ENCODE data around the gene PAQR3.

Gene PAQR3

GRCh38 chr4:78956975-78957374 lies 17.7 kb upstream of the PAQR3 start:
- TF ChIP-seq, protein P1, sequence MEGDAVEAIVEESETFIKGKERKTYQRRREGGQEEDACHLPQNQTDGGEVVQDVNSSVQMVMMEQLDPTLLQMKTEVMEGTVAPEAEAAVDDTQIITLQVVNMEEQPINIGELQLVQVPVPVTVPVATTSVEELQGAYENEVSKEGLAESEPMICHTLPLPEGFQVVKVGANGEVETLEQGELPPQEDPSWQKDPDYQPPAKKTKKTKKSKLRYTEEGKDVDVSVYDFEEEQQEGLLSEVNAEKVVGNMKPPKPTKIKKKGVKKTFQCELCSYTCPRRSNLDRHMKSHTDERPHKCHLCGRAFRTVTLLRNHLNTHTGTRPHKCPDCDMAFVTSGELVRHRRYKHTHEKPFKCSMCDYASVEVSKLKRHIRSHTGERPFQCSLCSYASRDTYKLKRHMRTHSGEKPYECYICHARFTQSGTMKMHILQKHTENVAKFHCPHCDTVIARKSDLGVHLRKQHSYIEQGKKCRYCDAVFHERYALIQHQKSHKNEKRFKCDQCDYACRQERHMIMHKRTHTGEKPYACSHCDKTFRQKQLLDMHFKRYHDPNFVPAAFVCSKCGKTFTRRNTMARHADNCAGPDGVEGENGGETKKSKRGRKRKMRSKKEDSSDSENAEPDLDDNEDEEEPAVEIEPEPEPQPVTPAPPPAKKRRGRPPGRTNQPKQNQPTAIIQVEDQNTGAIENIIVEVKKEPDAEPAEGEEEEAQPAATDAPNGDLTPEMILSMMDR (conservative IDR thresholded peaks at IDR 0.05; ENCODE audit: low read depth, low read length): no peak
- Histone ChIP-seq H2AFZ (ENCODE audit: low read depth) (no peak overlapping the region), H4K20me1 (ENCODE audit: insufficient read depth) (no peaks in the 10 kb centered on the region), H3K4me3 (IDR thresholded peaks at IDR 0.05; ENCODE audit: insufficient read depth, low read depth, low read length) (no peak overlapping the region), H3K4me2 (no peak overlapping the region), H3K9ac (no peak overlapping the region), H3K36me3 (ENCODE audit: insufficient read depth) (no peaks in the 10 kb centered on the region), H3K4me1 (ENCODE audit: low read depth, poor library complexity, severe bottlenecking) (no peaks in the 10 kb centered on the region), H3K27me3 (ENCODE audit: insufficient read depth, low read depth) (no peaks in the 10 kb centered on the region), H3K79me2 (ENCODE audit: insufficient read depth, low read depth) (no peaks in the 10 kb centered on the region), H3K27ac (no peak overlapping the region)

GRCh38 chr4:78953769-78954666 lies 14.8 kb upstream of the PAQR3 start:
- H2AFZ ChIP-seq (ENCODE audit: low read depth): peak overlapping the region; percentile 12; the same call in 1 of the 2 replicates
- H3K79me2 ChIP-seq (ENCODE audit: insufficient read depth, low read depth): no peaks in the 10 kb centered on the region

GRCh38 chr4:78953231-78953630 lies 14.0 kb upstream of the PAQR3 start:
- Histone ChIP-seq H3K4me1 (ENCODE audit: low read depth, poor library complexity, severe bottlenecking) (no peaks in the 10 kb centered on the region), H3K4me2 (no peak overlapping the region), H3K27ac (no peak overlapping the region), H3K79me2 (ENCODE audit: insufficient read depth, low read depth) (no peaks in the 10 kb centered on the region), H3K36me3 (ENCODE audit: insufficient read depth) (no peaks in the 10 kb centered on the region), H3K9ac (no peak overlapping the region), H3K27me3 (ENCODE audit: insufficient read depth, low read depth) (no peaks in the 10 kb centered on the region), H3K4me3 (IDR thresholded peaks at IDR 0.05; ENCODE audit: insufficient read depth, low read depth, low read length) (no peak overlapping the region), H2AFZ (ENCODE audit: low read depth) (0 out of 2 replicates have a peak overlapping the region, but pooled peaks have one; percentile 12), H4K20me1 (ENCODE audit: insufficient read depth) (no peaks in the 10 kb centered on the region)
- TF ChIP-seq, protein P1 (conservative IDR thresholded peaks at IDR 0.05; ENCODE audit: low read depth, low read length): no peak

More at GRCh38 chr4:78953769-78954666, 14.8 kb upstream of the PAQR3 start:
- no peaks in the 10 kb centered on the region for H3K4me1 ChIP-seq (ENCODE audit: low read depth, poor library complexity, severe bottlenecking)
- H3K27me3 ChIP-seq (ENCODE audit: insufficient read depth, low read depth): no peaks in the 10 kb centered on the region
- TF ChIP-seq, protein P1 (conservative IDR thresholded peaks at IDR 0.05; ENCODE audit: low read depth, low read length): peak; percentile 89
- no peak overlapping the region for H3K4me3 ChIP-seq (IDR thresholded peaks at IDR 0.05; ENCODE audit: insufficient read depth, low read depth, low read length)
- H3K36me3 ChIP-seq (ENCODE audit: insufficient read depth): no peaks in the 10 kb centered on the region
- no peaks in the 10 kb centered on the region for H4K20me1 ChIP-seq (ENCODE audit: insufficient read depth)
- no peak overlapping the region for H3K27ac ChIP-seq
- H3K4me2 ChIP-seq: no peak overlapping the region
- no peak overlapping the region for H3K9ac ChIP-seq

GRCh38 chr4:78951862-78952472 lies 12.7 kb upstream of the PAQR3 start:
- no peak overlapping the region for H3K4me3 ChIP-seq (IDR thresholded peaks at IDR 0.05; ENCODE audit: insufficient read depth, low read depth, low read length)
- H3K4me2 ChIP-seq: no peak overlapping the region
- no peaks in the 10 kb centered on the region for H3K79me2 ChIP-seq (ENCODE audit: insufficient read depth, low read depth)
- no peak overlapping the region for H3K27ac ChIP-seq
- TF ChIP-seq, protein P1 (conservative IDR thresholded peaks at IDR 0.05; ENCODE audit: low read depth, low read length): peak; percentile 83
- no peaks in the 10 kb centered on the region for H3K4me1 ChIP-seq (ENCODE audit: low read depth, poor library complexity, severe bottlenecking)
- no peak overlapping the region for H2AFZ ChIP-seq (ENCODE audit: low read depth)
- H3K27me3 ChIP-seq (ENCODE audit: insufficient read depth, low read depth): no peaks in the 10 kb centered on the region
- H4K20me1 ChIP-seq (ENCODE audit: insufficient read depth): no peaks in the 10 kb centered on the region
- no peaks in the 10 kb centered on the region for H3K36me3 ChIP-seq (ENCODE audit: insufficient read depth)
- H3K9ac ChIP-seq: no peak overlapping the region

All from KMS-11 (cell line).